ENCODE measurements around the gene ARFGAP1.

ARFGAP1 gene

GRCh38 chr20:63272105-63273058, at the start of gene ARFGAP1:
TSS of gene ARFGAP1 (plus strand) at chr20:63272813. CDS start at chr20:63275581, 2,768 bp downstream.
- peak; percentile 39 for DNase-seq

GRCh38 chr20:63223121-63223825, 49.3 kb upstream of the ARFGAP1 start:
- no peak for DNase-seq

DNA sequence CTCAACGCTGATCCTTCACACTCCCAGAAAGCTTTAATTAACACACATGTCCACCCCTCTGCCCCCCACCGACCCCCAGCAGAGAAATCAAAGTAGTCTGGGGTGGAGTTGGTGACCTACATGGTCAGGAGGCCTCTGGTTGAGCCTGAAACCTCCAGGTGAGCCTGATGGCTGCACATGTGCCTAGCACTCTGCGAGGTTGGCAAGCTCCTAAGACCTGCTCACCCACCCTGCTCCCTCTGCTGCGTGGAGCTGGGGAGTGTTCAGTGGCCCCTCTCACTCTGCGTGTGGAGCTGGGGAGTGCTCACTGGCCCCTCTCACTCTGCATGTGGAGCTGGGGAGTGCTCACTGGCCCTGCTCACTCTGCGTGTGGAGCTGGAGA, 48.8 kb upstream of the ARFGAP1 start:
- DNase-seq = no peak

DNA sequence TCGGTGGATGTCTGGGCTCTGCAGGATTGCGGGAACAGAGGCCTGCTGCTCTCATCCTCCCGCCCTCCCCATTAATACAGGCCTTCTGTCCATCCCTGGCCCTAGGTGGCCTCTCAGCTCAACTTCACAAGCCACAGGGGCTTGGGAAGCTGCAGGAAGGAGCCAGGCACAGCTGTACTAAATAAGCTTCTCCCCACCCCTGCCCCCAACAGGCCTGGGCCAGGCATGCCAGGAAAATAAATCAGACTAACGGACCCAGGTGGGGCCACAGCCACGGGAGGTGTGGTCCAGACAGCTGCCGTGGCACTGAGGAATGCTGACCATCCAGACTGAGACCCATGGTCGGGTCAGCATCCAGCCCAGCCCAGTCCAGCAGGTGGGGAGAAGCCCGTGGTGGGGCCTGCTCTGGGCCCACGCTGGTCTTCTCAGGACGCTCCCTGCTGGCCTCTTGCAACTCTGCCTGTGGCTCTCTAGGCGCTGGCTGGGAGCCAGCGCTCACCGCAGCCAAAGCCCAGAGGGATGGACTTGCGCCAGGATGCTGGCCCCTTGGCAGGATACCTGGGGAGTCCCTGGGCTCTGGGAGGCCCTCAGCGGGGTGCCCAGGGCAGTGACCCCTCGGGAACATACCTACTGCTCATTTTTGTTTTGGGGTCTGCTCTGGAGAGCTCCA, 48.1 kb upstream of the ARFGAP1 start:
- no peak for DNase-seq

DNA sequence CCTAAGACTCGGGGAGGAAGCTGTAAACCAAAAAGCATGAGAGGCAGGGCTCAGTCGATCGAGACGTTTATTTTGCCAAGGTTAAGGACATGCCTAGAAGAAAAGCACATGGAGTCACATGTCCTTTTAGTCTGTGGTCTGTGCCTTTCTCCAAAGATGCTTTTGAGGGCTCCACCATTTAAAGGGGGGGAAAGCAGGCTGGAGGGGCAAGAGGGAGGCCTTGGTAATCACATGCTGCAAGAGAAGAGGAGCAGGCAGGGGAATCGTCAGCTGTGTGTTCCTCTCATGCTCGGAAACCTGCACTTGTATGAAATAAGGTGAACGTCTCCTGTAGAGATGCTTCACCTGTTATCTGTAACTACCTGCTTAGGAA, 47.5 kb upstream of the ARFGAP1 start:
- no peak for DNase-seq

GRCh38 chr20:63226042-63226943, 46.3 kb upstream of the ARFGAP1 start:
- no peak for DNase-seq

DNA sequence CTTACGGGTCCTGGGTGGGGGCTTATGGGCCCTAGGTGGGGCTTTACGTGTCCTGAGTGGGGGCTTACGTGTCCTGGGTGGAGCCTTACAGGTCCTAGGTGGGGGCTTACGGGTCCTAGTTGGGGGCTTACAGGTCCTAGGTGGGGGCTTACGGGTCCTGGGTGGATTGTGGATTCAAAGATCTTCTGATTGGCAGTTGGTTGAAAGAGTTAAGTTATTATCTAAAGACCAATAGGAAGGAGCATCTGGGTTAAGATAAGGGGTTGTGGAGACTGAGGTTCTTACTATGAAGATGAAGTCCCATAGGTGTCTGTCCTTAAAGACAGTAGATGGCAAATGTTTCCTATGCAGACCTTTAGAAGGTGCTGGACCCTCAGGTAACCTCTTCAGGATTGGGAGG, 45.4 kb upstream of the ARFGAP1 start:
- DNase-seq = no peak

DNA sequence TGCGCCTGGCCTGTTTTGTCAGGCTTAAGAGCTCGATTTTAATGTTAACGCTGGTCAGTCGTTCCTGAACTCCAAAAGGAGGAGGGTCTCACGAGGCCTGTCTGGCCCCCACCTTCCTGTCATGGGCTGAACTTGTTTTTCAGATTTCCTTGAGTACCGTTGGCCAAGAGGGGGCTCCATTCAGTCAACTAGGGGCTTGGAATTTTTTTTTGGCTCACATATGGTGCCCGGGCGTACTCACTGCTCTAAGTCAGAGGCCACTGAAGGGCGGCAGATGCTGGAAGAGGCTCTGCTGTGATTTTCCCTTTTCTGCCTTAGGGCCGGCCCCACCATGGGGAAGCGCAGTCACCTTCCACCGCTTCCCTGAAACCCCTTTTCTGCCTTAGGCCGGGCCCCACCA, 43.8 kb upstream of the ARFGAP1 start:
- no peak for DNase-seq

GRCh38 chr20:63230800-63231268, 41.8 kb upstream of the ARFGAP1 start:
- DNase-seq = no peak

- no peak for DNase-seq
These were observed 40.2 kb upstream of the ARFGAP1 start for GRCh38 chr20:63232235-63233060.

DNA sequence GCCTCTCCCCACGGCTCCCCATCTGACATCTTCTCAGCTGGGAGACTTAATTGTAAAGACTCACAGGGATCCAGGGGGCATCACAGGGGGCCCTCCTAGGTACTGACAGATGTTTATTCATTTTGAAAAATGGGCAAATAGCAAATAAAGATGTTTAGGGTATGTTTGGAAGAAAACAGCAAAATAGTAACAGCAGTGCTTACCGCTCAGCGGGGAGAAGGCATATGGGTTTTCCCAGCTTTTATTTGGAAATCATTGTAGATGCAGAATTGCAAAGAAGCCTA, 39.6 kb upstream of the ARFGAP1 start:
- DNase-seq = no peak

GRCh38 chr20:63233924-63234323, 38.7 kb upstream of the ARFGAP1 start:
- DNase-seq = no peak

GRCh38 chr20:63234693-63235398, 37.8 kb upstream of the ARFGAP1 start:
- no peak for DNase-seq

GRCh38 chr20:63235399-63235983, 37.1 kb upstream of the ARFGAP1 start, which contains the start of gene BIRC7:
TSS of gene BIRC7 (plus strand) at chr20:63235905. CDS start at chr20:63236097, 192 bp downstream.
- no peak for DNase-seq

DNA sequence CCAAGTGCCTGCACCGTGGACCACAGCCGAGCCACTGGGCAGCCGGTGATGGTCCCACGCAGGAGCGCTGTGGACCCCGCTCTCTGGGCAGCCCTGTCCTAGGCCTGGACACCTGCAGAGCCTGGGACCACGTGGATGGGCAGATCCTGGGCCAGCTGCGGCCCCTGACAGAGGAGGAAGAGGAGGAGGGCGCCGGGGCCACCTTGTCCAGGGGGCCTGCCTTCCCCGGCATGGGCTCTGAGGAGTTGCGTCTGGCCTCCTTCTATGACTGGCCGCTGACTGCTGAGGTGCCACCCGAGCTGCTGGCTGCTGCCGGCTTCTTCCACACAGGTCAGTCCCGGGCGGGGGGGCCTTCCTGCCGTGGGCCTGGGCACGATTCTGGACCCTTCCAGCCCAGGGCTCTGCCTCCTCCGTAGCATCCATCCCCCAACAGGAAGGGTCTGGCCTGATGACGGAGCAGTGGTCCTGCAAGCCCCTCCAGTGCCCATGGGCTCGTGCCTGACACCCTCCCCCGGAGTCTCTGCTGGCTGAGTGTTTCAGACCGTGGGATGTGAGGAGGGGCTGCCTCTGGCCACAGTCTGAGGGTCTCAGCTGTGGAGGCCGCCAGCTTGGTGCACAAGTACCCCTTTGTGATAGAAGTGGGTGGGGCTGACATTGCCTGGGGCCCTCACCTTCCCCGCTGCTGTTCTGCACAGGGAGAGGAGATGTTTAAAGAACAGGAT, 36.3 kb upstream of the ARFGAP1 start:
- no peak for DNase-seq

DNA sequence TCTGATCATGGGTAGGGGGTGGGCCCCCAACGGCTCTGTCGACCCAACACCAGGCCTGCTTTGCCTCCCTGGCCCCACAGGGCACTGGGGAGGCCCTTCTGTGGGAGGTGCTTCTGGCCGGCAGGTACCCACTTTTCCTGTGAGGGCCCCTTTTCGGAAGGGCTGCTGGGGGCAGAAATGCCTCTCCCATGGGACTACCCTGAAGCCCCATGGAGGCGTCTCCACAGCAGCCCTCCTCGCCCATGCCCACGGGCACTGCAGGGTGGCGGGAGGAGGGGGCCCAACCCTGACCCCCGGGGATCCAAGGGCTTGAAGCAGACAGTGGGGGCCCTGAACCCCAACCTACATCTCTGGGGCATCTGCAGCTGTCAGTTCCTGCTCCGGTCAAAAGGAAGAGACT, 34.6 kb upstream of the ARFGAP1 start:
- DNase-seq = no peak

DNA sequence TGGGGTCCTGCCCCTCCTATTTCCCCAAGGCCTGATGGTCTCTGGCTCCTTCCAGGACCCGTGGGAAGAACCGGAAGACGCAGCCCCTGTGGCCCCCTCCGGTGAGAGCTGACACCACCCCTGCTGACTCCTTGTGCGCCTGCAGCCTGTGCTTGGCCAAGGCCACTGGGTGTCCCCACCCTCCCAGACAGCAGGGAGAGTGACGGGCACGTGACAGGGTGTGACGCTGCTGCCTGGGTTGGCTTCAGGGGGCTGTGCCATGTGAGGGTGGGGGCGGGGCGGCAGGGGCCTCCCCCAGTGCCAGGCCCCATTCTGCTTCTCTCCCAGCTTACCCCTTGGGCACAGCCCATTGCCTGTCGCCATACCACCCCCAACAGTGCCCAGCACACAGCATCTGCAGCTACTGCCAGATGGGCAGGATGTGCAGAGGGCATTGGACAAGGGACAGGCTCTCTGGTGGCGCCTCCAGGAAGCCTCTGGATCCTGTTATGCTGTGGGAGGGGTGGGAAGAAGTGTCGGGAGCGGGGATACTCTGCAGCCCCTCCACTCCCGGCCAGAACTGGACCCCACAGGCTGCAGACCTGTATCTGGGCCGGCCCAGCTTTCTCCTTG, 34.0 kb upstream of the ARFGAP1 start:
- DNase-seq = no peak

DNA sequence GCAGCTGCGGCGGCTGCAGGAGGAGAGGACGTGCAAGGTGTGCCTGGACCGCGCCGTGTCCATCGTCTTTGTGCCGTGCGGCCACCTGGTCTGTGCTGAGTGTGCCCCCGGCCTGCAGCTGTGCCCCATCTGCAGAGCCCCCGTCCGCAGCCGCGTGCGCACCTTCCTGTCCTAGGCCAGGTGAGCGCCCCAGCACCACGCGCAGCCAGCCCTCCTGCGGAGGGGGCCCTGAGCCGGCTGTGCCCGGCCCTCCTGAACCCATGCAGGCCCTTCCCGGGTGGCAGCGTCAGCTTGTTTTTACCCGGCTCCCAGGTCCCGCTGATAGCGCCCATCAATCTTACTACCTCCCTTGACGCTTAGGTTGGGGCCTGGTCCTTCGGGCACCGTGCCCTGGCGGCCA, 33.2 kb upstream of the ARFGAP1 start:
- no peak for DNase-seq

GRCh38 chr20:63240004-63240403, 32.6 kb upstream of the ARFGAP1 start:
- no peak for DNase-seq
